GM12878 (cell line): Measurements from ENCODE around the gene LSM2. TPM values are rescaled to one million over a fixed set of nuclear protein-coding genes. Genes with fewer than 3 reads are reported as not detected.

Experiments
- BACH1 ChIP-seq: fragments of 450-650 bp; IDR thresholded peaks from 2 replicates; pipeline ENCODE4 v1.6.1; 2017; ENCODE audit warnings: mild to moderate bottlenecking, borderline replicate concordance
- CHD4 ChIP-seq: fragments of 200-600 bp; sonication (generic); IDR thresholded peaks from 2 replicates; pipeline ENCODE4 v1.6.1; 2016; ENCODE audit warnings: mild to moderate bottlenecking
- DPF2 ChIP-seq: fragments of 450-650 bp; IDR thresholded peaks from 2 replicates; pipeline ENCODE4 v1.6.1; 2017; ENCODE audit warnings: mild to moderate bottlenecking
- LARP7 ChIP-seq: fragments of 450-650 bp; IDR thresholded peaks from 2 replicates; pipeline ENCODE4 v1.6.1; 2017; ENCODE audit warnings: mild to moderate bottlenecking
- NBN ChIP-seq: fragments of 450-650 bp; IDR thresholded peaks from 2 replicates; pipeline ENCODE4 v1.6.1; 2016
- TCF12 ChIP-seq: IDR thresholded peaks from 2 replicates; pipeline ENCODE4 v1.6.1; 2011; ENCODE audit warnings: low read depth, mild to moderate bottlenecking, low read length
- YY1 ChIP-seq: IDR thresholded peaks from 2 replicates; pipeline ENCODE4 v1.6.1; 2011; ENCODE audit warnings: low read depth, mild to moderate bottlenecking, low read length
- polyA plus RNA-seq, 11 experiments: library from polyadenylated mRNA; depleted of rRNA in 4 of 11; unstranded in 6 of 11; stranded (reverse) in 5 of 11; fragments of >200 nt; fragmentation: Nextera tagmentation in 4 of 11; fragmentation: Illumina TruSeq in 1 of 11; extraction: Ambion mirVana in 4 of 11; extraction: Trizol in 1 of 11; gene quantifications; 1 replicate in 1 of 11; 2 replicates in 10 of 11; pipeline versions ENCODE4 v1.2.1 to v1.2.3, GENCODE V29; 2011 to 2016; ENCODE audit warnings: inconsistent platforms in 2 of 11, missing spikeins in 2 of 11, low read depth in 1 of 11
- total RNA-seq, 4 experiments: library from RNA; depleted of rRNA in 3 of 4; stranded (reverse); fragments of >200 nt in 3 of 4; fragmentation: Illumina TruSeq in 1 of 4; extraction: Trizol in 1 of 4; gene quantifications; 2 replicates each; pipeline versions ENCODE4 v1.2.1 to v1.2.3, GENCODE V29; 2013 to 2021
- TF ChIP-seq, protein P1 (sequence below): IDR thresholded peaks from 2 replicates; pipeline ENCODE4 v1.6.1; 2012; ENCODE audit warnings: improper control_type of control experiment, low read depth, low read length; ENCODE audit not compliant: insufficient replicate concordance
- TF ChIP-seq, protein P2 (sequence below): fragments of 450-650 bp; IDR thresholded peaks from 2 replicates; pipeline ENCODE4 v1.6.1; 2017; ENCODE audit warnings: mild to moderate bottlenecking, moderate library complexity
- TF ChIP-seq, protein P3 (sequence below): fragments of 450-650 bp; conservative IDR thresholded peaks from 2 replicates; pipeline ENCODE4 v1.6.1; 2017; ENCODE audit warnings: mild to moderate bottlenecking, moderate library complexity
- TF ChIP-seq, protein P4 (sequence below): fragments of 450-650 bp; IDR thresholded peaks from 2 replicates; pipeline ENCODE4 v1.6.1; 2016; ENCODE audit warnings: mild to moderate bottlenecking
- TF ChIP-seq, protein P5 (sequence below): fragments of 450-650 bp; IDR thresholded peaks from 2 replicates; pipeline ENCODE4 v1.6.1; 2016; ENCODE audit warnings: mild to moderate bottlenecking

LSM2 gene
- total and polyA plus RNA-seq, 10 of the 15 experiments (the other 5 are each of a cell fraction or from before 2014, with no cell fraction given) = 99.1 to 276 (median 153) TPM

DNA sequence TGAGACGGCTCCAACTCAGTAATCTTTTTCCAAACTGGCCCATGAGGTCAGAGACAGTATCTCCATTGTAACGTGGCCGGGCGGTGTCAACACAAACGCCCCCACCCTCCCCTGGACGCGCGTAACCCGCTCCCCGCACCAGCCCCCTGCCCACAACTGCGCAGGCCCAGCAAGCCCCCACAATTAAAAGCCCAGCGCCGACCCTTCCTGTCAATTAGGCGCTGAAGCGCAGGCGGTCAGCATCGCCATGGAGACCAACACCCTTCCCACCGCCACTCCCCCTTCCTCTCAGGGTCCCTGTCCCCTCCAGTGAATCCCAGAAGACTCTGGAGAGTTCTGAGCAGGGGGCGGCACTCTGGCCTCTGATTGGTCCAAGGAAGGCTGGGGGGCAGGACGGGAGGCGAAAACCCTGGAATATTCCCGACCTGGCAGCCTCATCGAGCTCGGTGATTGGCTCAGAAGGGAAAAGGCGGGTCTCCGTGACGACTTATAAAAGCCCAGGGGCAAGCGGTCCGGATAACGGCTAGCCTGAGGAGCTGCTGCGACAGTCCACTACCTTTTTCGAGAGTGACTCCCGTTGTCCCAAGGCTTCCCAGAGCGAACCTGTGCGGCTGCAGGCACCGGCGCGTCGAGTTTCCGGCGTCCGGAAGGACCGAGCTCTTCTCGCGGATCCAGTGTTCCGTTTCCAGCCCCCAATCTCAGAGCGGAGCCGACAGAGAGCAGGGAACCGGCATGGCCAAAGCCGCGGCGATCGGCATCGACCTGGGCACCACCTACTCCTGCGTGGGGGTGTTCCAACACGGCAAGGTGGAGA is 8.5 kb upstream of the LSM2 start, which contains the start of the genes HSPA1A and HSPA1L (continued):
- TF ChIP-seq, protein P1, sequence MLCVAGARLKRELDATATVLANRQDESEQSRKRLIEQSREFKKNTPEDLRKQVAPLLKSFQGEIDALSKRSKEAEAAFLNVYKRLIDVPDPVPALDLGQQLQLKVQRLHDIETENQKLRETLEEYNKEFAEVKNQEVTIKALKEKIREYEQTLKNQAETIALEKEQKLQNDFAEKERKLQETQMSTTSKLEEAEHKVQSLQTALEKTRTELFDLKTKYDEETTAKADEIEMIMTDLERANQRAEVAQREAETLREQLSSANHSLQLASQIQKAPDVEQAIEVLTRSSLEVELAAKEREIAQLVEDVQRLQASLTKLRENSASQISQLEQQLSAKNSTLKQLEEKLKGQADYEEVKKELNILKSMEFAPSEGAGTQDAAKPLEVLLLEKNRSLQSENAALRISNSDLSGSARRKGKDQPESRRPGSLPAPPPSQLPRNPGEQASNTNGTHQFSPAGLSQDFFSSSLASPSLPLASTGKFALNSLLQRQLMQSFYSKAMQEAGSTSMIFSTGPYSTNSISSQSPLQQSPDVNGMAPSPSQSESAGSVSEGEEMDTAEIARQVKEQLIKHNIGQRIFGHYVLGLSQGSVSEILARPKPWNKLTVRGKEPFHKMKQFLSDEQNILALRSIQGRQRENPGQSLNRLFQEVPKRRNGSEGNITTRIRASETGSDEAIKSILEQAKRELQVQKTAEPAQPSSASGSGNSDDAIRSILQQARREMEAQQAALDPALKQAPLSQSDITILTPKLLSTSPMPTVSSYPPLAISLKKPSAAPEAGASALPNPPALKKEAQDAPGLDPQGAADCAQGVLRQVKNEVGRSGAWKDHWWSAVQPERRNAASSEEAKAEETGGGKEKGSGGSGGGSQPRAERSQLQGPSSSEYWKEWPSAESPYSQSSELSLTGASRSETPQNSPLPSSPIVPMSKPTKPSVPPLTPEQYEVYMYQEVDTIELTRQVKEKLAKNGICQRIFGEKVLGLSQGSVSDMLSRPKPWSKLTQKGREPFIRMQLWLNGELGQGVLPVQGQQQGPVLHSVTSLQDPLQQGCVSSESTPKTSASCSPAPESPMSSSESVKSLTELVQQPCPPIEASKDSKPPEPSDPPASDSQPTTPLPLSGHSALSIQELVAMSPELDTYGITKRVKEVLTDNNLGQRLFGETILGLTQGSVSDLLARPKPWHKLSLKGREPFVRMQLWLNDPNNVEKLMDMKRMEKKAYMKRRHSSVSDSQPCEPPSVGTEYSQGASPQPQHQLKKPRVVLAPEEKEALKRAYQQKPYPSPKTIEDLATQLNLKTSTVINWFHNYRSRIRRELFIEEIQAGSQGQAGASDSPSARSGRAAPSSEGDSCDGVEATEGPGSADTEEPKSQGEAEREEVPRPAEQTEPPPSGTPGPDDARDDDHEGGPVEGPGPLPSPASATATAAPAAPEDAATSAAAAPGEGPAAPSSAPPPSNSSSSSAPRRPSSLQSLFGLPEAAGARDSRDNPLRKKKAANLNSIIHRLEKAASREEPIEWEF = no peak
- TF ChIP-seq, protein P2, sequence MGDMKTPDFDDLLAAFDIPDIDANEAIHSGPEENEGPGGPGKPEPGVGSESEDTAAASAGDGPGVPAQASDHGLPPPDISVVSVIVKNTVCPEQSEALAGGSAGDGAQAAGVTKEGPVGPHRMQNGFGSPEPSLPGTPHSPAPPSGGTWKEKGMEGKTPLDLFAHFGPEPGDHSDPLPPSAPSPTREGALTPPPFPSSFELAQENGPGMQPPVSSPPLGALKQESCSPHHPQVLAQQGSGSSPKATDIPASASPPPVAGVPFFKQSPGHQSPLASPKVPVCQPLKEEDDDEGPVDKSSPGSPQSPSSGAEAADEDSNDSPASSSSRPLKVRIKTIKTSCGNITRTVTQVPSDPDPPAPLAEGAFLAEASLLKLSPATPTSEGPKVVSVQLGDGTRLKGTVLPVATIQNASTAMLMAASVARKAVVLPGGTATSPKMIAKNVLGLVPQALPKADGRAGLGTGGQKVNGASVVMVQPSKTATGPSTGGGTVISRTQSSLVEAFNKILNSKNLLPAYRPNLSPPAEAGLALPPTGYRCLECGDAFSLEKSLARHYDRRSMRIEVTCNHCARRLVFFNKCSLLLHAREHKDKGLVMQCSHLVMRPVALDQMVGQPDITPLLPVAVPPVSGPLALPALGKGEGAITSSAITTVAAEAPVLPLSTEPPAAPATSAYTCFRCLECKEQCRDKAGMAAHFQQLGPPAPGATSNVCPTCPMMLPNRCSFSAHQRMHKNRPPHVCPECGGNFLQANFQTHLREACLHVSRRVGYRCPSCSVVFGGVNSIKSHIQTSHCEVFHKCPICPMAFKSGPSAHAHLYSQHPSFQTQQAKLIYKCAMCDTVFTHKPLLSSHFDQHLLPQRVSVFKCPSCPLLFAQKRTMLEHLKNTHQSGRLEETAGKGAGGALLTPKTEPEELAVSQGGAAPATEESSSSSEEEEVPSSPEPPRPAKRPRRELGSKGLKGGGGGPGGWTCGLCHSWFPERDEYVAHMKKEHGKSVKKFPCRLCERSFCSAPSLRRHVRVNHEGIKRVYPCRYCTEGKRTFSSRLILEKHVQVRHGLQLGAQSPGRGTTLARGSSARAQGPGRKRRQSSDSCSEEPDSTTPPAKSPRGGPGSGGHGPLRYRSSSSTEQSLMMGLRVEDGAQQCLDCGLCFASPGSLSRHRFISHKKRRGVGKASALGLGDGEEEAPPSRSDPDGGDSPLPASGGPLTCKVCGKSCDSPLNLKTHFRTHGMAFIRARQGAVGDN = no peak
- TF ChIP-seq BACH1 (peak; percentile 81; the same call in 1 of the 2 replicates), DPF2 (no peak), YY1 (0 out of 2 replicates have a peak, but pooled peaks have one; percentile 7), CHD4 (no peak), TCF12 (peak; percentile 62; the same call in 1 of the 2 replicates), NBN (0 out of 2 replicates have a peak, but pooled peaks have one; percentile 35), LARP7 (peak; percentile 58; the same call in 1 of the 2 replicates)
- TF ChIP-seq, protein P3, sequence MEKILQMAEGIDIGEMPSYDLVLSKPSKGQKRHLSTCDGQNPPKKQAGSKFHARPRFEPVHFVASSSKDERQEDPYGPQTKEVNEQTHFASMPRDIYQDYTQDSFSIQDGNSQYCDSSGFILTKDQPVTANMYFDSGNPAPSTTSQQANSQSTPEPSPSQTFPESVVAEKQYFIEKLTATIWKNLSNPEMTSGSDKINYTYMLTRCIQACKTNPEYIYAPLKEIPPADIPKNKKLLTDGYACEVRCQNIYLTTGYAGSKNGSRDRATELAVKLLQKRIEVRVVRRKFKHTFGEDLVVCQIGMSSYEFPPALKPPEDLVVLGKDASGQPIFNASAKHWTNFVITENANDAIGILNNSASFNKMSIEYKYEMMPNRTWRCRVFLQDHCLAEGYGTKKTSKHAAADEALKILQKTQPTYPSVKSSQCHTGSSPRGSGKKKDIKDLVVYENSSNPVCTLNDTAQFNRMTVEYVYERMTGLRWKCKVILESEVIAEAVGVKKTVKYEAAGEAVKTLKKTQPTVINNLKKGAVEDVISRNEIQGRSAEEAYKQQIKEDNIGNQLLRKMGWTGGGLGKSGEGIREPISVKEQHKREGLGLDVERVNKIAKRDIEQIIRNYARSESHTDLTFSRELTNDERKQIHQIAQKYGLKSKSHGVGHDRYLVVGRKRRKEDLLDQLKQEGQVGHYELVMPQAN = peak; percentile 52; the same call in 1 of the 2 replicates
- TF ChIP-seq, protein P4, sequence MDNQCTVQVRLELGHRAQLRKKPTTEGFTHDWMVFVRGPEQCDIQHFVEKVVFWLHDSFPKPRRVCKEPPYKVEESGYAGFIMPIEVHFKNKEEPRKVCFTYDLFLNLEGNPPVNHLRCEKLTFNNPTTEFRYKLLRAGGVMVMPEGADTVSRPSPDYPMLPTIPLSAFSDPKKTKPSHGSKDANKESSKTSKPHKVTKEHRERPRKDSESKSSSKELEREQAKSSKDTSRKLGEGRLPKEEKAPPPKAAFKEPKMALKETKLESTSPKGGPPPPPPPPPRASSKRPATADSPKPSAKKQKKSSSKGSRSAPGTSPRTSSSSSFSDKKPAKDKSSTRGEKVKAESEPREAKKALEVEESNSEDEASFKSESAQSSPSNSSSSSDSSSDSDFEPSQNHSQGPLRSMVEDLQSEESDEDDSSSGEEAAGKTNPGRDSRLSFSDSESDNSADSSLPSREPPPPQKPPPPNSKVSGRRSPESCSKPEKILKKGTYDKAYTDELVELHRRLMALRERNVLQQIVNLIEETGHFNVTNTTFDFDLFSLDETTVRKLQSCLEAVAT = peak; percentile 51; the same call in 1 of the 2 replicates
- TF ChIP-seq, protein P5, sequence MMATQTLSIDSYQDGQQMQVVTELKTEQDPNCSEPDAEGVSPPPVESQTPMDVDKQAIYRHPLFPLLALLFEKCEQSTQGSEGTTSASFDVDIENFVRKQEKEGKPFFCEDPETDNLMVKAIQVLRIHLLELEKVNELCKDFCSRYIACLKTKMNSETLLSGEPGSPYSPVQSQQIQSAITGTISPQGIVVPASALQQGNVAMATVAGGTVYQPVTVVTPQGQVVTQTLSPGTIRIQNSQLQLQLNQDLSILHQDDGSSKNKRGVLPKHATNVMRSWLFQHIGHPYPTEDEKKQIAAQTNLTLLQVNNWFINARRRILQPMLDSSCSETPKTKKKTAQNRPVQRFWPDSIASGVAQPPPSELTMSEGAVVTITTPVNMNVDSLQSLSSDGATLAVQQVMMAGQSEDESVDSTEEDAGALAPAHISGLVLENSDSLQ = peak; percentile 52; the same call in 1 of the 2 replicates
